Neural cell (in vitro differentiated cells): ENCODE measurements around the gene ODC1. TPM values are rescaled to one million over a fixed set of nuclear protein-coding genes. Genes with fewer than 3 reads are reported as not detected.

ENCODE experiments used
- H2AFZ ChIP-seq: fragments of 200-600, 300-800 bp; sonication (generic), shearing (Covaris generic); 2 replicates; pipeline ENCODE4 v1.6.0; 2014; ENCODE audit warnings: low read depth, mild to moderate bottlenecking, antibody characterized with exemption, low read length, moderate library complexity
- H3F3A ChIP-seq: fragments of 200-600 bp; shearing (Covaris generic); 2 replicates; pipeline ENCODE4 v1.6.1; 2016; ENCODE audit warnings: mild to moderate bottlenecking, moderate library complexity, mixed read lengths, antibody characterized with exemption, low read length; ENCODE audit not compliant: insufficient read depth, poor library complexity, severe bottlenecking
- H3K27ac ChIP-seq: fragments of 200-600, 300-800 bp; sonication (generic), shearing (Covaris generic); 2 replicates; pipeline ENCODE4 v1.5.1; 2014; ENCODE audit warnings: mild to moderate bottlenecking, low read length, moderate library complexity
- H3K27me3 ChIP-seq: fragments of 300-800, 200-600 bp; sonication (generic), shearing (Covaris generic); 2 replicates; pipeline ENCODE4 v1.6.0; 2014; ENCODE audit warnings: mild to moderate bottlenecking, low read depth, low read length, moderate library complexity; ENCODE audit not compliant: insufficient read depth
- H3K36me3 ChIP-seq: fragments of 300-800, 200-600 bp; sonication (generic), shearing (Covaris generic); 2 replicates; pipeline ENCODE4 v1.5.1; 2014; ENCODE audit warnings: mild to moderate bottlenecking, antibody characterized with exemption, low read length, moderate library complexity; ENCODE audit not compliant: insufficient read depth
- H3K4me2 ChIP-seq: fragments of 300-800, 200-600 bp; sonication (generic), shearing (Covaris generic); 2 replicates; pipeline ENCODE4 v1.6.0; 2014; ENCODE audit warnings: mild to moderate bottlenecking, low read length
- H3K4me3 ChIP-seq: fragments of 300-800, 200-600 bp; sonication (generic), shearing (Covaris generic); 2 replicates; pipeline ENCODE4 v1.5.1; 2014; ENCODE audit warnings: mild to moderate bottlenecking, low read length, moderate library complexity
- H3K79me2 ChIP-seq: fragments of 200-600 bp; shearing (Covaris generic); replicated peaks from 2 replicates; pipeline ENCODE4 v1.6.0; 2014; ENCODE audit warnings: mild to moderate bottlenecking, low read length, moderate library complexity; ENCODE audit not compliant: insufficient read depth
- H3K9ac ChIP-seq: fragments of 300-800, 200-600 bp; sonication (generic), shearing (Covaris generic); 2 replicates; pipeline ENCODE4 v1.6.1; 2016; ENCODE audit warnings: mild to moderate bottlenecking, low read length, mixed read lengths
- H3K9me2 ChIP-seq: fragments of 200-600 bp; shearing (Covaris generic); 2 replicates; pipeline ENCODE4 v1.6.1; 2016; ENCODE audit warnings: mild to moderate bottlenecking, low read length, mixed read lengths; ENCODE audit not compliant: insufficient read depth
- H3K9me3 ChIP-seq: fragments of 200-600, 300-800 bp; sonication (generic), shearing (Covaris generic); 2 replicates; pipeline ENCODE4 v1.6.1; 2016; ENCODE audit warnings: mild to moderate bottlenecking, mixed run types, low read length, moderate library complexity, mixed read lengths
- H4K20me1 ChIP-seq: fragments of 200-600 bp; shearing (Covaris generic); 2 replicates; pipeline ENCODE4 v1.6.1; 2016; ENCODE audit warnings: mild to moderate bottlenecking, mixed run types; ENCODE audit not compliant: insufficient read depth
- CTCF ChIP-seq: fragments of 450-650 bp; IDR thresholded peaks from 2 replicates; pipeline ENCODE4 v1.5.1; 2014; ENCODE audit warnings: antibody characterized with exemption, mild to moderate bottlenecking, moderate library complexity; ENCODE audit not compliant: poor library complexity, severe bottlenecking
- EP300 ChIP-seq: fragments of 450-650 bp; conservative IDR thresholded peaks from 2 replicates; pipeline ENCODE4 v1.6.1; 2014; ENCODE audit warnings: antibody characterized with exemption, mild to moderate bottlenecking, moderate library complexity; ENCODE audit not compliant: poor library complexity, severe bottlenecking
- EZH2 ChIP-seq: fragments of 200-600, 300-800 bp; shearing (Covaris generic), sonication (generic); IDR thresholded peaks from 2 replicates; pipeline ENCODE4 v1.6.1; 2014; ENCODE audit warnings: antibody characterized with exemption, low read length, borderline replicate concordance, mild to moderate bottlenecking; ENCODE audit not compliant: insufficient read depth, poor library complexity, severe bottlenecking
- MXI1 ChIP-seq: fragments of 450-650 bp; conservative IDR thresholded peaks from 2 replicates; pipeline ENCODE4 v1.6.1; 2014; ENCODE audit warnings: antibody characterized with exemption, mild to moderate bottlenecking; ENCODE audit not compliant: poor library complexity, severe bottlenecking
- POLR2AphosphoS5 ChIP-seq: IDR thresholded peaks from 2 replicates; pipeline ENCODE4 v1.6.1; 2012
- RAD21 ChIP-seq: fragments of 450-650 bp; conservative IDR thresholded peaks from 2 replicates; pipeline ENCODE4 v1.6.1; 2014; ENCODE audit warnings: antibody characterized with exemption, mild to moderate bottlenecking, moderate library complexity
- REST ChIP-seq: IDR thresholded peaks from 2 replicates; pipeline ENCODE4 v1.6.1; 2012; ENCODE audit warnings: borderline replicate concordance
- SMC3 ChIP-seq: fragments of 450-650 bp; conservative IDR thresholded peaks from 2 replicates; pipeline ENCODE4 v1.6.1; 2014; ENCODE audit warnings: antibody characterized with exemption, mild to moderate bottlenecking, moderate library complexity; ENCODE audit not compliant: poor library complexity
- TAF1 ChIP-seq: IDR thresholded peaks from 2 replicates; pipeline ENCODE4 v1.6.1; 2012; ENCODE audit warnings: low read depth
- polyA plus RNA-seq: library from polyadenylated mRNA; depleted of rRNA; stranded (reverse); fragments of >200 nt; gene quantifications from 2 replicates; pipeline ENCODE4 v1.2.3, GENCODE V29; 2014

ODC1 gene
- polyA plus RNA-seq, 1 donor from 2014 or later = 1,107 TPM

GRCh38 chr2:10430886-10431622, 17.1 kb downstream of the ODC1 start:
- H2AFZ ChIP-seq = no peak overlapping the region
- no peaks in the 10 kb centered on the region for H4K20me1 ChIP-seq
- H3K9me3 ChIP-seq = no peaks in the 10 kb centered on the region

GRCh38 chr2:10428924-10429323, 19.2 kb downstream of the ODC1 start:
- H4K20me1 ChIP-seq = no peaks in the 10 kb centered on the region
- no peak overlapping the region for H3K4me3 ChIP-seq
- peaks cover 6% of the 10 kb centered on the region for H3K27me3 ChIP-seq
- no peaks in the 10 kb centered on the region for H3F3A ChIP-seq
- H3K9me3 ChIP-seq = no peaks in the 10 kb centered on the region
- no peaks in the 10 kb centered on the region for H3K79me2 ChIP-seq
- H3K27ac ChIP-seq = no peak overlapping the region
- H3K4me2 ChIP-seq = no peak overlapping the region
- no peak overlapping the region for H3K9ac ChIP-seq
- H2AFZ ChIP-seq = no peak overlapping the region
- H3K36me3 ChIP-seq = no peaks in the 10 kb centered on the region
- no peaks in the 10 kb centered on the region for H3K9me2 ChIP-seq
- TF ChIP-seq RAD21 (no peak), EZH2 (no peak), EP300 (no peak), REST (no peak)

More at GRCh38 chr2:10430886-10431622, 17.1 kb downstream of the ODC1 start:
- Histone ChIP-seq H3K4me2 (no peak overlapping the region), H3K27ac (no peak overlapping the region), H3K9ac (no peak overlapping the region), H3K9me2 (no peaks in the 10 kb centered on the region), H3F3A (no peaks in the 10 kb centered on the region), H3K4me3 (no peak overlapping the region), H3K36me3 (no peaks in the 10 kb centered on the region), H3K27me3 (peaks cover 6% of the 10 kb centered on the region), H3K79me2 (no peaks in the 10 kb centered on the region)
- no peak for TF ChIP-seq SMC3
- no peak for TF ChIP-seq MXI1
- no peak for TF ChIP-seq POLR2AphosphoS5
- TF ChIP-seq TAF1 = no peak
- TF ChIP-seq CTCF = no peak
- TF ChIP-seq EP300 = no peak
- TF ChIP-seq REST = no peak
- TF ChIP-seq RAD21 = no peak
- TF ChIP-seq EZH2 = no peak
